T-helper 2 cell (primary cell): Measurements from ENCODE around the gene SCG5.

ENCODE experiments used
- DNase-seq, 5 experiments: peaks; one replicate each; pipeline versions ENCODE4 v3.0.0 to v3.0.0-alpha.2; 2012 to 2022

Gene SCG5

GRCh38 chr15:32729700-32730395 is 88.3 kb downstream of the SCG5 start:
- DNase-seq, result no peak

GRCh38 chr15:32730677-32731654 is 89.5 kb downstream of the SCG5 start:
- DNase-seq, result no peak

GRCh38 chr15:32732574-32733157 is 91.2 kb downstream of the SCG5 start:
- no peak for DNase-seq

GRCh38 chr15:32733281-32733680 is 91.8 kb downstream of the SCG5 start:
- DNase-seq, result no peak

GRCh38 chr15:32735989-32736700 is 94.6 kb downstream of the SCG5 start:
- DNase-seq, result no peak

- no peak for DNase-seq
These were observed 95.2 kb downstream of the SCG5 start for GRCh38 chr15:32736701-32737061.

- no peak for DNase-seq
These were observed 95.8 kb downstream of the SCG5 start for GRCh38 chr15:32737304-32737703.

- no peak for DNase-seq
These were observed 97.2 kb downstream of the SCG5 start for GRCh38 chr15:32738666-32739065.

- DNase-seq, result no peak
These were observed 98.1 kb downstream of the SCG5 start for GRCh38 chr15:32739522-32740063.

- no peak for DNase-seq
These were observed 102.1 kb downstream of the SCG5 start for GRCh38 chr15:32743411-32744140.

GRCh38 chr15:32746116-32746857 is 104.8 kb downstream of the SCG5 start:
- no peak for DNase-seq
